HCEC 1CT (cell line): Measurements from ENCODE around the gene FAM167B.
A peak's percentile ranks its signal among the peaks of the same experiment; 100 is the strongest.
"Not testable (repeated sequence)": the region's sequence is repeated elsewhere in the genome, so short reads cannot be mapped to it uniquely, and the experiment has no call there.

Experiments
- DNase-seq: peaks from one replicate; pipeline ENCODE4 v3.0.0-alpha.2; 2017

FAM167B gene

GRCh38 chr1:32224285-32224684, 22.7 kb upstream of the FAM167B start:
- DNase-seq = no peak

GRCh38 chr1:32228771-32229170, 18.3 kb upstream of the FAM167B start:
- DNase-seq = no peak

GRCh38 chr1:32231843-32232432, 15.1 kb upstream of the FAM167B start:
- DNase-seq = no peak

- DNase-seq = no peak
Observed at GRCh38 chr1:32232558-32233304, 14.3 kb upstream of the FAM167B start.

- DNase-seq = no peak
Observed at GRCh38 chr1:32234792-32235191, 12.2 kb upstream of the FAM167B start.

- DNase-seq = no peak
Observed at GRCh38 chr1:32239337-32239736, 7.7 kb upstream of the FAM167B start.

- DNase-seq = no peak
Observed at GRCh38 chr1:32239790-32240139, 7.3 kb upstream of the FAM167B start.

GRCh38 chr1:32240140-32240951, 6.7 kb upstream of the FAM167B start:
- DNase-seq = peak; percentile 48

- DNase-seq = peak; percentile 52
Observed at GRCh38 chr1:32241001-32241763, 5.8 kb upstream of the FAM167B start.

GRCh38 chr1:32242341-32242851, 4.6 kb upstream of the FAM167B start:
- DNase-seq = peak; percentile 40

GRCh38 chr1:32247452-32247851, 430 bp downstream of the FAM167B start:
- no peak for DNase-seq

- peak; percentile 59 for DNase-seq
Observed at GRCh38 chr1:32247983-32248889, 1.2 kb downstream of the FAM167B start.

- no peak for DNase-seq
Observed at GRCh38 chr1:32249831-32250525, 3.0 kb downstream of the FAM167B start.

- no peak for DNase-seq
Observed at GRCh38 chr1:32250893-32251716, 4.1 kb downstream of the FAM167B start, which contains the start of gene LCK. Gene LCK, plus strand, starts transcription at chr1:32251265. Its CDS starts 23,065 bp downstream, at chr1:32274330.

GRCh38 chr1:32255072-32256071, 8.3 kb downstream of the FAM167B start:
- no peak for DNase-seq

- DNase-seq = no peak
Observed at GRCh38 chr1:32256473-32257226, 9.6 kb downstream of the FAM167B start.

GRCh38 chr1:32257227-32257508, 10.1 kb downstream of the FAM167B start:
- DNase-seq = no peak

GRCh38 chr1:32263236-32263593, 16.2 kb downstream of the FAM167B start:
- not testable (repeated sequence) for DNase-seq
